HEK293 (cell line): ENCODE data around the gene FBXO42.

Source experiments
- CTCF ChIA-PET: fragments of 350-600 bp; formaldehyde crosslinking; extraction: SDS; loops from one replicate; lab custom pipeline; 2021; ENCODE audit warnings: antibody characterized with exemption; lab: Yijun Ruan, JAX
- POLR2A ChIA-PET: fragments of 300-600 bp; formaldehyde crosslinking; extraction: SDS; loops from one replicate; lab custom pipeline; 2020; ENCODE audit warnings: antibody characterized with exemption, inconsistent platforms; lab: Yijun Ruan, JAX
- H3K27ac ChIP-seq: fragments of 200-500 bp; sonication (Bioruptor generic); 2 replicates; pipeline ENCODE4 v1.5.1; 2014; ENCODE audit warnings: low read depth, low read length, control low read depth, inconsistent platforms; ENCODE audit errors: extremely low read depth
- H3K36me3 ChIP-seq, 2 experiments: fragments of 200-500 bp in 1 of 2; sonication (Bioruptor generic) in 1 of 2; 1 replicate in 1 of 2; 2 replicates in 1 of 2; pipeline ENCODE4 v1.5.1; 2014 to 2017; ENCODE audit warnings: inconsistent platforms in 2 of 2, low read length in 2 of 2; ENCODE audit not compliant: control insufficient read depth in 2 of 2, insufficient read depth in 1 of 2
- H3K4me1 ChIP-seq: fragments of 200-500 bp; sonication (Bioruptor generic); 2 replicates; pipeline ENCODE4 v1.5.1; 2014; ENCODE audit warnings: mild to moderate bottlenecking, low read length, inconsistent platforms; ENCODE audit not compliant: control insufficient read depth, insufficient read depth
- H3K4me3 ChIP-seq: 2 replicates; pipeline ENCODE4 v1.5.1; 2011; ENCODE audit warnings: low read depth, mild to moderate bottlenecking, control low read depth, low read length, moderate library complexity
- H3K9me3 ChIP-seq: fragments of 200-500 bp; sonication (Bioruptor generic); 2 replicates; pipeline ENCODE4 v1.5.1; 2014; ENCODE audit warnings: low read depth, low read length, inconsistent platforms; ENCODE audit not compliant: control insufficient read depth, insufficient read depth
- ATF2 ChIP-seq: fragments of 450-650 bp; formaldehyde crosslinking; IDR thresholded peaks from 2 replicates; pipeline ENCODE4 v1.5.1; 2016; ENCODE audit warnings: missing biosample characterization, missing genetic modification characterization, low read depth
- ELK4 ChIP-seq: IDR thresholded peaks from 2 replicates; pipeline ENCODE4 v1.6.1; 2011; ENCODE audit warnings: mild to moderate bottlenecking, low read depth, low read length, borderline replicate concordance
- HOXD13 ChIP-seq: sonication (generic); formaldehyde crosslinking; IDR thresholded peaks from 2 replicates; pipeline ENCODE4 v1.8.0; 2022; ENCODE audit warnings: missing genetic modification reagents, borderline replicate concordance
- MYNN ChIP-seq: fragments of 450-650 bp; formaldehyde crosslinking; IDR thresholded peaks from 2 replicates; pipeline ENCODE4 v1.5.1; 2016; ENCODE audit warnings: missing biosample characterization, missing genetic modification characterization, borderline replicate concordance
- PATZ1 ChIP-seq: fragments of 450-650 bp; formaldehyde crosslinking; IDR thresholded peaks from 2 replicates; pipeline ENCODE4 v1.5.1; 2016; ENCODE audit warnings: missing biosample characterization, missing genetic modification characterization
- PRDM1 ChIP-seq: fragments of 450-650 bp; formaldehyde crosslinking; IDR thresholded peaks from 2 replicates; pipeline ENCODE4; 2016; ENCODE audit warnings: missing biosample characterization, missing genetic modification characterization
- SP2 ChIP-seq: fragments of 450-650 bp; formaldehyde crosslinking; IDR thresholded peaks from 2 replicates; pipeline ENCODE4 v1.5.1; 2016; ENCODE audit warnings: missing biosample characterization, missing genetic modification characterization
- ZFP41 ChIP-seq: fragments of 450-650 bp; formaldehyde crosslinking; IDR thresholded peaks from 2 replicates; pipeline ENCODE4 v1.5.1; 2016; ENCODE audit warnings: missing biosample characterization, missing genetic modification characterization, borderline replicate concordance
- ZIC2 ChIP-seq: fragments of 450-650 bp; formaldehyde crosslinking; IDR thresholded peaks from 2 replicates; pipeline ENCODE4 v1.5.1; 2016; ENCODE audit warnings: missing biosample characterization, missing genetic modification characterization
- ZNF132 ChIP-seq: fragments of 450-650 bp; formaldehyde crosslinking; IDR thresholded peaks from 2 replicates; pipeline ENCODE4 v1.5.1; 2017; ENCODE audit warnings: missing biosample characterization, missing genetic modification characterization, borderline replicate concordance
- ZNF184 ChIP-seq: fragments of 450-650 bp; IDR thresholded peaks from 2 replicates; pipeline ENCODE4 v1.5.1; 2018; ENCODE audit warnings: missing biosample characterization, mild to moderate bottlenecking, missing genetic modification characterization
- ZNF2 ChIP-seq: fragments of 450-650 bp; formaldehyde crosslinking; IDR thresholded peaks from 2 replicates; pipeline ENCODE4 v1.5.1; 2016; ENCODE audit warnings: missing biosample characterization, missing genetic modification characterization
- ZNF335 ChIP-seq: fragments of 450-650 bp; formaldehyde crosslinking; conservative IDR thresholded peaks from 2 replicates; pipeline ENCODE4 v1.5.1; 2016; ENCODE audit warnings: missing biosample characterization, missing genetic modification characterization
- ZNF341 ChIP-seq: fragments of 450-650 bp; formaldehyde crosslinking; IDR thresholded peaks from 2 replicates; pipeline ENCODE4; 2016; ENCODE audit warnings: low read depth, missing biosample characterization, missing genetic modification characterization
- ZNF398 ChIP-seq: fragments of 450-650 bp; formaldehyde crosslinking; IDR thresholded peaks from 2 replicates; pipeline ENCODE4 v1.5.1; 2017; ENCODE audit warnings: missing biosample characterization, missing genetic modification characterization
- ZNF423 ChIP-seq: fragments of 450-650 bp; formaldehyde crosslinking; IDR thresholded peaks from 2 replicates; pipeline ENCODE4 v1.5.1; 2016; ENCODE audit warnings: missing biosample characterization, missing genetic modification characterization
- ZNF48 ChIP-seq: fragments of 450-650 bp; formaldehyde crosslinking; IDR thresholded peaks from 2 replicates; pipeline ENCODE4 v1.5.1; 2016; ENCODE audit warnings: missing biosample characterization, missing genetic modification characterization
- ZNF488 ChIP-seq: fragments of 450-650 bp; formaldehyde crosslinking; IDR thresholded peaks from 2 replicates; pipeline ENCODE4 v1.5.1; 2016; ENCODE audit warnings: missing biosample characterization, missing genetic modification characterization
- ZNF555 ChIP-seq: fragments of 450-650 bp; formaldehyde crosslinking; conservative IDR thresholded peaks from 2 replicates; pipeline ENCODE4 v1.5.1; 2017; ENCODE audit warnings: missing biosample characterization, mild to moderate bottlenecking, missing genetic modification characterization, inconsistent platforms
- ZNF580 ChIP-seq: fragments of 450-650 bp; formaldehyde crosslinking; IDR thresholded peaks from 2 replicates; pipeline ENCODE4 v1.5.1; 2016; ENCODE audit warnings: missing biosample characterization, missing genetic modification characterization
- ZNF600 ChIP-seq: fragments of 450-650 bp; formaldehyde crosslinking; IDR thresholded peaks from 2 replicates; pipeline ENCODE4 v1.5.1; 2016; ENCODE audit warnings: missing biosample characterization, missing genetic modification characterization
- ZNF692 ChIP-seq: fragments of 450-650 bp; formaldehyde crosslinking; IDR thresholded peaks from 2 replicates; pipeline ENCODE4 v1.5.1; 2016; ENCODE audit warnings: missing biosample characterization, missing genetic modification characterization
- ZNF792 ChIP-seq: fragments of 450-650 bp; formaldehyde crosslinking; IDR thresholded peaks from 2 replicates; pipeline ENCODE4 v1.5.1; 2016; ENCODE audit warnings: missing biosample characterization, missing genetic modification characterization
- ZXDB ChIP-seq: fragments of 450-650 bp; formaldehyde crosslinking; IDR thresholded peaks from 2 replicates; pipeline ENCODE4 v1.5.1; 2016; ENCODE audit warnings: missing biosample characterization, missing genetic modification characterization

FBXO42 gene

GRCh38 chr1:16198444-16199156 lies 153.7 kb downstream of the FBXO42 start:
- POLR2A ChIA-PET, result no interaction called here
- Histone ChIP-seq H3K36me3 (no peaks in the 10 kb centered on the region), H3K4me1 (no peaks in the 10 kb centered on the region), H3K4me3 (no peak overlapping the region), H3K9me3 (no peaks in the 10 kb centered on the region), H3K27ac (no peak overlapping the region)
- TF ChIP-seq ZNF600, result peak; percentile 49
- TF ChIP-seq PATZ1 (tag by site-specific recombination), result peak; percentile 16; the same call in 1 of the 2 replicates
- no peak for TF ChIP-seq ZNF132
- no peak for TF ChIP-seq ZNF488
- TF ChIP-seq PRDM1 (tag by site-specific recombination), result peak; percentile 53; the same call in 1 of the 2 replicates
- TF ChIP-seq HOXD13 (CRISPR knock-in tag), result no peak
- TF ChIP-seq ZNF692 (tag by site-specific recombination), result 0 out of 2 replicates have a peak, but pooled peaks have one; percentile 26
- no peak for TF ChIP-seq ZNF184
- no peak for TF ChIP-seq ZNF792
- peak; percentile 59 for TF ChIP-seq ZNF335 (tag by site-specific recombination)
- TF ChIP-seq ZIC2 (tag by site-specific recombination), result peak; percentile 15; the same call in 1 of the 2 replicates
- TF ChIP-seq ELK4, result no peak
- CTCF ChIA-PET, result interaction anchor here (0.7 to 1.8 kb wide), 2 partner anchors 52 to 116 kb away, joined by 3 to 7 read pairs; no protein-coding TSS in a partner anchor

GRCh38 chr1:16196874-16197273 lies 155.4 kb downstream of the FBXO42 start:
- H3K36me3 ChIP-seq, result no peaks in the 10 kb centered on the region
- POLR2A ChIA-PET, result no interaction called here
- H3K4me1 ChIP-seq, result no peaks in the 10 kb centered on the region
- no peak overlapping the region for H3K27ac ChIP-seq
- CTCF ChIA-PET, result interaction anchor here (0.7 to 1.4 kb wide), 4 partner anchors 10 to 167 kb away, joined by 3 to 6 read pairs (median 4); no protein-coding TSS in a partner anchor
- no peaks in the 10 kb centered on the region for H3K9me3 ChIP-seq
- no peak overlapping the region for H3K4me3 ChIP-seq
- TF ChIP-seq ZNF341 (tag by site-specific recombination), result no peak
- no peak for TF ChIP-seq ATF2 (tag by site-specific recombination)
- no peak for TF ChIP-seq ZXDB (tag by site-specific recombination)
- TF ChIP-seq PRDM1 (tag by site-specific recombination), result no peak
- no peak for TF ChIP-seq ZNF398 (tag by site-specific recombination)
- TF ChIP-seq ZNF423 (tag by site-specific recombination), result no peak
- TF ChIP-seq ZNF555 (tag by site-specific recombination), result no peak
- no peak for TF ChIP-seq ZNF48 (tag by site-specific recombination)
- no peak for TF ChIP-seq MYNN (tag by site-specific recombination)
- no peak for TF ChIP-seq ZFP41 (tag by site-specific recombination)
- no peak for TF ChIP-seq ZNF580 (tag by site-specific recombination)
- no peak for TF ChIP-seq ZNF2
- TF ChIP-seq ELK4, result no peak
- TF ChIP-seq SP2 (tag by site-specific recombination), result no peak
